SK-N-SH (cell line): ENCODE results near the gene GPATCH4. TPM values are rescaled to one million over a fixed set of nuclear protein-coding genes. Genes with fewer than 3 reads are reported as not detected.

Experiments
- CTCF ChIA-PET: fragments of 300-600, 350-600 bp; formaldehyde crosslinking; extraction: SDS; loops from one replicate; lab custom pipeline; 2021; lab: Yijun Ruan, JAX
- POLR2A ChIA-PET: fragments of 350-600 bp; sonication (Branson Sonifier 250); formaldehyde crosslinking; extraction: SDS; loops from one replicate; lab custom pipeline; 2020; ENCODE audit warnings: antibody characterized with exemption, inconsistent platforms; lab: Yijun Ruan, JAX
- DNase-seq: peaks from one replicate; pipeline ENCODE4 v3.0.0; 2012
- H2AFZ ChIP-seq: fragments of 200-600 bp; sonication (generic); 2 replicates; pipeline ENCODE4 v1.8.1; 2016; ENCODE audit warnings: antibody characterized with exemption, mild to moderate bottlenecking, low read depth
- H3F3A ChIP-seq: fragments of 200-600 bp; sonication (generic); replicated peaks from 2 replicates; pipeline ENCODE3; 2016; ENCODE audit warnings: antibody characterized with exemption, mild to moderate bottlenecking; ENCODE audit not compliant: insufficient read depth
- H3K27ac ChIP-seq, 2 experiments: fragments of 200-500 bp in 1 of 2; fragments of 200-600 bp in 1 of 2; sonication (Bioruptor generic) in 1 of 2; sonication (generic), shearing (Covaris generic) in 1 of 2; 2 replicates each; pipeline versions ENCODE4 v1.5.1 to v1.6.1; 2014 to 2016; ENCODE audit warnings: low read depth in 2 of 2, inconsistent platforms in 1 of 2, low read length in 1 of 2, mild to moderate bottlenecking in 1 of 2, mixed read lengths in 1 of 2
- H3K27me3 ChIP-seq: fragments of 200-600 bp; sonication (generic), shearing (Covaris generic); 2 replicates; pipeline ENCODE4 v1.6.1; 2016; ENCODE audit warnings: mixed run types; ENCODE audit not compliant: insufficient read depth
- H3K36me3 ChIP-seq, 2 experiments: fragments of 200-500 bp in 1 of 2; fragments of 200-600 bp in 1 of 2; sonication (Bioruptor generic) in 1 of 2; sonication (generic) in 1 of 2; replicated peaks in 1 of 2; 2 replicates each; pipeline versions ENCODE3 to v1.5.1; 2014 to 2016; ENCODE audit warnings: low read length in 1 of 2, mild to moderate bottlenecking in 1 of 2; ENCODE audit not compliant: insufficient read depth in 2 of 2, control insufficient read depth in 1 of 2
- H3K4me1 ChIP-seq, 2 experiments: fragments of 200-500 bp in 1 of 2; fragments of 200-600 bp in 1 of 2; sonication (Bioruptor generic) in 1 of 2; sonication (generic), shearing (Covaris generic) in 1 of 2; 2 replicates each; pipeline versions ENCODE4 v1.5.1 to v1.6.1; 2014 to 2016; ENCODE audit warnings: low read depth in 1 of 2, low read length in 1 of 2, mixed run types in 1 of 2; ENCODE audit not compliant: insufficient read depth in 2 of 2, control insufficient read depth in 1 of 2
- H3K4me2 ChIP-seq: fragments of 200-600 bp; sonication (generic), shearing (Covaris generic); 2 replicates; pipeline ENCODE4 v1.6.1; 2017; ENCODE audit warnings: mixed run types
- H3K4me3 ChIP-seq, 2 experiments: fragments of 200-500 bp in 1 of 2; fragments of 200-600 bp in 1 of 2; sonication (Bioruptor generic) in 1 of 2; sonication (generic), shearing (Covaris generic) in 1 of 2; 2 replicates each; pipeline versions ENCODE4 v1.5.1 to v1.8.1; 2014 to 2016; ENCODE audit warnings: low read depth in 2 of 2, inconsistent platforms in 1 of 2, low read length in 1 of 2, mild to moderate bottlenecking in 1 of 2, mixed read lengths in 1 of 2, moderate library complexity in 1 of 2
- H3K79me2 ChIP-seq: fragments of 200-600 bp; sonication (generic); 2 replicates; pipeline ENCODE4 v1.8.1; 2017; ENCODE audit warnings: mild to moderate bottlenecking; ENCODE audit not compliant: insufficient read depth
- H3K9ac ChIP-seq: fragments of 200-600 bp; sonication (generic); 2 replicates; pipeline ENCODE4 v1.6.1; 2017; ENCODE audit warnings: mixed run types
- H3K9me2 ChIP-seq: fragments of 200-600 bp; sonication (generic); 2 replicates; pipeline ENCODE4 v1.6.1; 2017; ENCODE audit warnings: mixed run types
- H3K9me3 ChIP-seq: fragments of 200-600 bp; sonication (generic); 2 replicates; pipeline ENCODE4 v1.6.1; 2017; ENCODE audit warnings: mixed run types, mild to moderate bottlenecking, moderate library complexity
- H4K20me1 ChIP-seq: fragments of 200-600 bp; sonication (generic); 2 replicates; pipeline ENCODE4 v1.6.1; 2017; ENCODE audit warnings: mild to moderate bottlenecking, mixed run types; ENCODE audit not compliant: insufficient read depth
- ELF1 ChIP-seq: IDR thresholded peaks from 2 replicates; pipeline ENCODE4 v1.4.0; 2012
- EP300 ChIP-seq, 2 experiments: IDR thresholded peaks; 2 replicates each; pipeline versions ENCODE4 v1.4.0 to v1.6.1; 2012; ENCODE audit warnings: borderline replicate concordance in 1 of 2, low read depth in 1 of 2, low read length in 1 of 2
- FOSL2 ChIP-seq: IDR thresholded peaks from 2 replicates; pipeline ENCODE4 v1.4.0; 2012; ENCODE audit warnings: low read depth, mild to moderate bottlenecking, moderate library complexity, borderline replicate concordance
- FOXM1 ChIP-seq: IDR thresholded peaks from 2 replicates; pipeline ENCODE4 v1.4.0; 2012; ENCODE audit warnings: low read depth, mild to moderate bottlenecking
- GATA2 ChIP-seq: sonication (generic); formaldehyde crosslinking; IDR thresholded peaks from 2 replicates; pipeline ENCODE4 v1.5.0; 2020; ENCODE audit warnings: mild to moderate bottlenecking, missing genetic modification reagents
- MAX ChIP-seq: IDR thresholded peaks from 2 replicates; pipeline ENCODE4 v1.4.0; 2012; ENCODE audit warnings: low read depth
- MXI1 ChIP-seq: IDR thresholded peaks from 2 replicates; pipeline ENCODE4 v1.6.1; 2012; ENCODE audit warnings: mild to moderate bottlenecking, low read depth, low read length, improper control_type of control experiment
- NFIC ChIP-seq: IDR thresholded peaks from 2 replicates; pipeline ENCODE4 v1.4.0; 2012; ENCODE audit warnings: borderline replicate concordance
- NRF1 ChIP-seq: IDR thresholded peaks from 2 replicates; pipeline ENCODE4 v1.6.1; 2012; ENCODE audit warnings: low read depth, mild to moderate bottlenecking, low read length
- POLR2AphosphoS5 ChIP-seq: IDR thresholded peaks from 2 replicates; pipeline ENCODE4 v1.6.1; 2012; ENCODE audit warnings: low read depth, low read length
- RCOR1 ChIP-seq: fragments of 150-350 bp; IDR thresholded peaks from 2 replicates; pipeline ENCODE4 v1.6.1; 2017; ENCODE audit warnings: antibody characterized with exemption, low read length
- REST ChIP-seq: IDR thresholded peaks from 2 replicates; pipeline ENCODE4 v1.6.1; 2012; ENCODE audit warnings: mild to moderate bottlenecking, low read depth, low read length, moderate library complexity
- RFX5 ChIP-seq: IDR thresholded peaks from 2 replicates; pipeline ENCODE4 v1.6.1; 2012; ENCODE audit warnings: mild to moderate bottlenecking, improper control_type of control experiment, low read length
- RXRA ChIP-seq: IDR thresholded peaks from 2 replicates; pipeline ENCODE4 v1.4.0; 2012; ENCODE audit warnings: low read depth, mild to moderate bottlenecking, borderline replicate concordance
- SIN3A ChIP-seq: IDR thresholded peaks from 2 replicates; pipeline ENCODE4 v1.6.1; 2012; ENCODE audit warnings: low read depth, mild to moderate bottlenecking, low read length, moderate library complexity, borderline replicate concordance
- TAF1 ChIP-seq: IDR thresholded peaks from 2 replicates; pipeline ENCODE4 v1.6.1; 2012; ENCODE audit warnings: low read depth, mild to moderate bottlenecking, low read length, moderate library complexity, borderline replicate concordance
- TCF12 ChIP-seq: IDR thresholded peaks from 2 replicates; pipeline ENCODE4 v1.4.0; 2012
- ZBTB33 ChIP-seq: IDR thresholded peaks from 2 replicates; pipeline ENCODE4 v1.4.0; 2012; ENCODE audit warnings: low read depth, borderline replicate concordance
- WGBS: methylation state at CpG from one replicate; pipeline ENCODE4 v1.1.6; 2017; ENCODE audit warnings: low lambda C conversion rate; 5-methylcytosine and 5-hydroxymethylcytosine counted together
- polyA plus RNA-seq, 3 experiments: library from polyadenylated mRNA; depleted of rRNA; stranded (reverse); fragments of >200 nt; gene quantifications; 2 replicates each; pipeline ENCODE4 v1.2.3, GENCODE V29; 2012

Gene GPATCH4
- polyA plus RNA-seq, 1 of the 3 experiments (the other 2 are of a cell fraction), result 36.6 TPM

GRCh38 chr1:156593661-156593989 lies 7.7 kb downstream of the GPATCH4 start:
- peaks cover 17% of the 10 kb centered on the region for H3K79me2 ChIP-seq
- TF ChIP-seq RFX5 (no peak), POLR2AphosphoS5 (no peak), NFIC (no peak), TAF1 (no peak), ELF1 (no peak), ZBTB33 (no peak), EP300 (IDR thresholded peaks at IDR 0.05; ENCODE audit: borderline replicate concordance in 1 of 2, low read depth in 1 of 2, low read length in 1 of 2) (no peak), FOSL2 (no peak), FOXM1 (no peak), TCF12 (no peak), NRF1 (no peak), MAX (no peak), MXI1 (no peak), RCOR1 (no peak), REST (no peak), RXRA (no peak), SIN3A (no peak), GATA2 (CRISPR knock-in tag) (no peak)
- POLR2A ChIA-PET, result no interaction called here

More at GRCh38 chr1:156593661-156593989, 7.7 kb downstream of the GPATCH4 start:
- Histone ChIP-seq H3K9ac (no peak overlapping the region), H3K9me2 (no peaks in the 10 kb centered on the region), H3K27ac (no peak overlapping the region), H3K9me3 (no peaks in the 10 kb centered on the region), H3K4me2 (no peak overlapping the region), H3F3A (peaks cover 13% of the 10 kb centered on the region), H3K4me1 (peaks cover 0 to 16% of the 10 kb centered on the region in 2 experiments; a peak in 2 of 4 replicates), H3K4me3 (no peak overlapping the region), H4K20me1 (no peaks in the 10 kb centered on the region), H3K27me3 (no peaks in the 10 kb centered on the region), H3K36me3 (peaks cover 36 to 60% of the 10 kb centered on the region in 2 experiments), H2AFZ (no peak overlapping the region)
- CTCF ChIA-PET, result interaction anchor here (0.9 to 5.6 kb wide), 10 partner anchors 9 to 208 kb away, joined by 3 to 42 read pairs (median 4); partner anchors contain the start of gene BCAN
- no peak for DNase-seq
- 98% methylated on average over 6 of the region's 8 CpGs for WGBS
